Measurements from ENCODE around the gene SDHA.
"Not testable (repeated sequence)": the region's sequence is repeated elsewhere in the genome, so short reads cannot be mapped to it uniquely, and the experiment has no call there.

SDHA gene

DNA sequence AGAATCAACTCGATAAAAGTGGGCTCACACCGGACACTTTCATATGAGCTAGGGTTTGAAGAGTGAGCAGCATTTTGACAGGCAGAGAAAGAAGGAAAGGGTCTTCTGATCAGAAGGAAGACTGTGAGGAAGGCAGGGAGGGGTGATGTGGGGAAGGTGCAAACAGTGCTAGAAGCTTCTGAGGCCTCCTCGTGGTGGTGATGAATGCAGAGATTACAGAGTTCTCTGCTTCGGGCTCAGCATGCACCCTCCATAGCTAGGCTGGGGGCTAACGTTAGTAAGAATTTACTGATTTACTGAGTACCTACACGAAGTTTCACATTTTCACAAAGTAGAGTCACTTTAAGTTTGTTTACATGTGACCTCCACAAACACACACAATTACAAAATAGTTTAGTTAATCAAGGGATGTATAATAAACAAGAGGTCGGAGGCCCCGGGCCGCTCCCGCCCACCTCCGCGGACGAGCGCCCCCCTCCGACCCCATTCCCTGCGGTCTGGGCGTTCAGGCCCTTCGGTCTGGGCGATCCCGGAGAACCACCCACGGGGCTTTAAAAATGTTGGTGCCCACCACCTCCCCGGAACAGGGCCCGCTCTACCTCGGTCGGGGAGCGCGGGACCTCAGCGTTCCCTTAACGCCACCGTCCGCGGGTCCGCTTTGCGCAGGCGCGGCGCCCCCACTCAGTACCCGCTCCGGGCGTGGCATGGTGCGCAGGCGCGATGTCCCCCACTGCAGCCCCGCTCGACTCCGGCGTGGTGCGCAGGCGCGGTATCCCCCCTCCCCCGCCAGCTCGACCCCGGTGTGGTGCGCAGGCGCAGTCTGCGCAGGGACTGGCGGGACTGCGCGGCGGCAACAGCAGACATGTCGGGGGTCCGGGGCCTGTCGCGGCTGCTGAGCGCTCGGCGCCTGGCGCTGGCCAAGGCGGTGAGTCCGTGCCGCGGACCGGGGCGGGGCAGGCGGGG is at the start of gene SDHA, which contains the start of gene CCDC127:
Gene SDHA, plus strand, starts transcription at position 827 of the 963 bp plus-strand sequence. Its CDS starts 36 bp downstream, at position 863.
Gene CCDC127, minus strand, starts transcription at position 660 of the 963 bp plus-strand sequence. CDS start 1,304 bp downstream, outside the sequence.
- Mint-ChIP-seq H3K4me1 (peaks cover 55% of the 10 kb centered on the region), H3K36me3 (peaks cover 39% of the 10 kb centered on the region), H3K27ac (peak within 1 kb of the TSS; percentile 97), H3K4me3 (peak within 1 kb of the TSS; percentile 95)
- not testable (repeated sequence) for H3K9me3 Mint-ChIP-seq, H3K27me3 Mint-ChIP-seq
- CTCF ChIA-PET: interaction anchor here (3.0 kb wide), 1 partner anchor 29 kb away, joined by 13 read pairs; no protein-coding TSS in a partner anchor
- peak; percentile 97 for DNase-seq

- peak; percentile 10 for DNase-seq
- no peaks in the 10 kb centered on the region for H3K4me1 Mint-ChIP-seq
- no peak overlapping the region for H3K27ac Mint-ChIP-seq
- peaks cover 8% of the 10 kb centered on the region for H3K9me3 Mint-ChIP-seq
- no peaks in the 10 kb centered on the region for H3K36me3 Mint-ChIP-seq
- CTCF ChIA-PET: no interaction called here
- no peaks in the 10 kb centered on the region for H3K27me3 Mint-ChIP-seq
- no peak overlapping the region for H3K4me3 Mint-ChIP-seq
These were observed 48.9 kb upstream of the SDHA start for GRCh38 chr5:169071-169727.

- Mint-ChIP-seq H3K27ac (no peak overlapping the region), H3K27me3 (no peaks in the 10 kb centered on the region), H3K4me3 (no peak overlapping the region), H3K9me3 (peaks cover 3% of the 10 kb centered on the region), H3K4me1 (no peaks in the 10 kb centered on the region), H3K36me3 (no peaks in the 10 kb centered on the region)
- peak; percentile 10 for DNase-seq
- CTCF ChIA-PET: no interaction called here
These were observed 48.4 kb upstream of the SDHA start for GRCh38 chr5:169728-170094.

DNA sequence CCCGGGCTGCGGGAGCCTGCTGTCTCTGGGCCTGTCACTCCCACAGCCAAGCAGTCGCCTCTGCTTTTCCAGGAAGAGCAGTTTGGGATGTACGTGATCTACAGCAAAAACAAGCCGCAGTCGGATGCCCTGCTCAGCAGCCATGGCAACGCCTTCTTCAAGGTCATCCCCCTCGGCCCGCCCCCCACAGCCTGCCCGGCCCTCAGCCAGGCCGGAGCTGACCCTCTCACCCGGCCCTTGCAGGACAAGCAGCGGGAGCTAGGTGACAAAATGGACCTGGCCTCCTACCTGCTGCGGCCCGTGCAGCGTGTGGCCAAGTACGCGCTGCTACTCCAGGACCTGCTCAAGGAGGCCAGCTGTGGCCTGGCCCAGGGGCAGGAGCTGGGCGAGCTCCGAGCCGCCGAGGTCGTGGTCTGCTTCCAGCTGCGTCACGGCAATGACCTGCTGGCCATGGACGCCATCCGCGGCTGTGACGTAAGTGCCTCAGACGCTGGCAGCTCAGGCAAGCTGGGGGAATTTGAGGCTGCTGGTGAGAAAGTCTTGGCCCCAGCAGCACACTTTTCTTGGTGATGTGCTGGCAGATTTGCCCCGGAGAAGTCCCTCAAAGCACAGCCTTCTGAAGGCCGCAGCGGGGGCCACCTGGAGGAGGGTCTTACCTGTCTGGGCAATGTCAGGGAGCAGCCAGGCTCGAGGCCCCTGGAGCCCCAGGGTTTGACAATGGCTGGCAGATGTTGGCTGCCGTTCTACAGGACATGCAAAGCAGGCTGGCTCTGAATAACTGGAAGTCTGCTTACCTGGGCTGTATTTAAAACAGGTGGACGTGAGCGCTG is 46.9 kb upstream of the SDHA start:
- peak; percentile 12 for DNase-seq

DNA sequence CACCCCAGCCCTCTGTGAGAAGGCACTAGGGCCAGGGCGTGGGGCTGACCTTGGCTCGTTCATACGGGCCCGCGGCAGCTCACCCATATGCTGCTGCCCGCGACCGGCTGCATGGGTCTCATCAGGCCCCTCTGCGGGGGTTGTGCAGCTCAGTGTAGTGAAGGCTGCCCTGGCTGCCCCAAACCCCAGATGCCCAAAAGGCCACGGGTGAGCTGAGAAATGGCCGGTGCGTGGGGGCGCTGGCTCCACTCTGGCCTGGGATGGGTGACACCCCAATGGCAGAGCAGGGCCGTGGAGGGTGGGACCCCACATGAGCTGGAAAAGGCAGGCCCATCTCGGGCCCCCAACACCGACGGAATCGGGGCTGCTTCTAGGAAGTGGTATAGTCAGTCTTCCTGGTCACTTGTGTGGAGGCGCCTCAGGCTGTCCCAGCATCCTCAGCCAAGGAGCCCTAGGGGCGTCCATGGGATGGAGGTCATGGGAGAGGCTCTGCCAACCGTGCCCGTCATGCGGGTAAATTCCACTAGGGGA is 46.3 kb upstream of the SDHA start:
- peak; percentile 10 for DNase-seq
- Mint-ChIP-seq H3K27ac (no peak overlapping the region), H3K9me3 (no peaks in the 10 kb centered on the region), H3K36me3 (no peaks in the 10 kb centered on the region), H3K27me3 (no peaks in the 10 kb centered on the region), H3K4me3 (no peak overlapping the region), H3K4me1 (no peaks in the 10 kb centered on the region)
- CTCF ChIA-PET: no interaction called here

More for the DNA sequence above, 46.9 kb upstream of the SDHA start:
- CTCF ChIA-PET: no interaction called here
- no peaks in the 10 kb centered on the region for H3K9me3 Mint-ChIP-seq
- no peaks in the 10 kb centered on the region for H3K4me1 Mint-ChIP-seq
- no peak overlapping the region for H3K4me3 Mint-ChIP-seq
- no peak overlapping the region for H3K27ac Mint-ChIP-seq
- no peaks in the 10 kb centered on the region for H3K27me3 Mint-ChIP-seq
- no peaks in the 10 kb centered on the region for H3K36me3 Mint-ChIP-seq

- CTCF ChIA-PET: no interaction called here
- peaks cover 2% of the 10 kb centered on the region for H3K27me3 Mint-ChIP-seq
- H3K27ac Mint-ChIP-seq: no peak overlapping the region
- H3K4me1 Mint-ChIP-seq: no peaks in the 10 kb centered on the region
- no peak for DNase-seq
- H3K9me3 Mint-ChIP-seq: no peaks in the 10 kb centered on the region
- H3K4me3 Mint-ChIP-seq: no peak overlapping the region
- H3K36me3 Mint-ChIP-seq: no peaks in the 10 kb centered on the region
These were observed 45.7 kb upstream of the SDHA start for GRCh38 chr5:172421-172820.

DNA sequence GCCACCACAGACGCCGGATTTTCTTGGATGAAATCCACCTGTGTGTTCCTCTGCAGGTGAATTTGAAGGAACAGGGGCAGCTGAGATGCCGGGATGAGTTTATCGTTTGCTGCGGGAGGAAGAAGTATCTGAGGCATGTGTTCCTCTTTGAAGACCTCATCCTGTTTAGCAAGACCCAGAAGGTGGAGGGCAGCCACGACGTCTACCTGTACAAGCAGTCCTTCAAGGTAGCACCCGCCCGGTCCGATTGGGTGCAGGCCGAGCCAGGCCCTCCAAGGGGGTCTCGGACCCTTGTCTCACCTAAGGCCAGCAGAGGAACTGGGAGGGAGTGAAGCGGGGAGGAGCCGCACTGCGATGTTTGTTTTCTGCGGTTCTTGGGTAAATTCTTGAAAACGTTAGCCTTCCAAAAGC is 45.3 kb upstream of the SDHA start:
- peak; percentile 10 for DNase-seq
- H3K27me3 Mint-ChIP-seq: peaks cover 4% of the 10 kb centered on the region
- no peaks in the 10 kb centered on the region for H3K9me3 Mint-ChIP-seq
- no peaks in the 10 kb centered on the region for H3K4me1 Mint-ChIP-seq
- no peak overlapping the region for H3K4me3 Mint-ChIP-seq
- no peaks in the 10 kb centered on the region for H3K36me3 Mint-ChIP-seq
- CTCF ChIA-PET: no interaction called here
- H3K27ac Mint-ChIP-seq: no peak overlapping the region

DNA sequence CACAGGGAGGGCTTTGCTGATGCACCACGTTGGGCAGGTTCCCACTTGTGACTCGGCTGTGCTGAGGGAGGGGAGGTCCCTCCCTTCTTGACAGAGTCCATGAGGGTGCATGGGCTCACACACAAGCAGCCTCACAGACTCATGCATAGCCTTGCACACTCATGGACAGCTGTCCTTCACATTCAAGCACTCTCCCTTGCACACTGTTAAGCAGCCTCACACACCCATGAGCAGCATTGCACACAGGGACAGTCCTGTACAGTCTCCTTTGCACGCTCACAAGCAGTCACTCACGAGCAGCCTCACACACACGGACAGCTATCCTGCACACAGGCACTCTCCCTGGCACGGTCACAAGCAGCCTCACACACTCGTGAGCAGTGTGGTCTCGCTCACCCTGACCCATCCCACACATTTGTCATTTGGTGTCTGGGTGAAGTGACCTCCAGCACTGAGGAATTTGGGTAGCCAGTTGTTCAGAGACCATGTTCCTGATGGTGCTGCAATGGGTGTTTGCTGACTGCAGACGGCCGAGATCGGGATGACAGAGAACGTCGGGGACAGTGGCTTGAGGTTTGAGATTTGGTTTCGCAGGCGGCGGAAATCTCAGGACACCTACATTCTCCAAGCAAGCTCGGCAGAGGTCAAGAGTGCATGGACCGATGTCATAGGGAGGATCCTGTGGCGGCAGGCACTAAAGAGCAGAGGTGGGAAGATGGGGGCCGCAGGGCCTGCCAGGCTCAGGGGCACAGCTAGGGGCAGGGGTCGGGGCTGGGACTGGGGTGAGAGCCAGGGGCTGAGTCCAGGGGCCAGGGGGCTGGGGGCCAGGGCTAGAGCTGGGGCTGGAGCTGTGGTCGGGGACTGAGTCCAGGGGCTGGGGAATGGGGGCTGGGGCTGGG is 44.5 kb upstream of the SDHA start:
- H3K4me1 Mint-ChIP-seq: no peaks in the 10 kb centered on the region
- H3K9me3 Mint-ChIP-seq: no peaks in the 10 kb centered on the region
- no peak overlapping the region for H3K4me3 Mint-ChIP-seq
- peaks cover 4% of the 10 kb centered on the region for H3K27me3 Mint-ChIP-seq
- DNase-seq: peak; percentile 14
- no peaks in the 10 kb centered on the region for H3K36me3 Mint-ChIP-seq
- CTCF ChIA-PET: no interaction called here
- no peak overlapping the region for H3K27ac Mint-ChIP-seq

- peak; percentile 5 for DNase-seq
- no peaks in the 10 kb centered on the region for H3K4me1 Mint-ChIP-seq
- H3K4me3 Mint-ChIP-seq: no peak overlapping the region
- H3K27ac Mint-ChIP-seq: no peak overlapping the region
- CTCF ChIA-PET: no interaction called here
- H3K36me3 Mint-ChIP-seq: no peaks in the 10 kb centered on the region
- H3K9me3 Mint-ChIP-seq: no peaks in the 10 kb centered on the region
- peaks cover 4% of the 10 kb centered on the region for H3K27me3 Mint-ChIP-seq
These were observed 43.9 kb upstream of the SDHA start for GRCh38 chr5:174291-174600.

- Mint-ChIP-seq H3K4me3 (no peak overlapping the region), H3K36me3 (no peaks in the 10 kb centered on the region), H3K9me3 (no peaks in the 10 kb centered on the region), H3K27ac (no peak overlapping the region), H3K27me3 (peaks cover 4% of the 10 kb centered on the region), H3K4me1 (no peaks in the 10 kb centered on the region)
- CTCF ChIA-PET: interaction anchor here (0.7 kb wide), 1 partner anchor 260 kb away, joined by 3 read pairs; no protein-coding TSS in a partner anchor
- peak; percentile 5 for DNase-seq
These were observed 43.1 kb upstream of the SDHA start for GRCh38 chr5:174876-175465.

DNA sequence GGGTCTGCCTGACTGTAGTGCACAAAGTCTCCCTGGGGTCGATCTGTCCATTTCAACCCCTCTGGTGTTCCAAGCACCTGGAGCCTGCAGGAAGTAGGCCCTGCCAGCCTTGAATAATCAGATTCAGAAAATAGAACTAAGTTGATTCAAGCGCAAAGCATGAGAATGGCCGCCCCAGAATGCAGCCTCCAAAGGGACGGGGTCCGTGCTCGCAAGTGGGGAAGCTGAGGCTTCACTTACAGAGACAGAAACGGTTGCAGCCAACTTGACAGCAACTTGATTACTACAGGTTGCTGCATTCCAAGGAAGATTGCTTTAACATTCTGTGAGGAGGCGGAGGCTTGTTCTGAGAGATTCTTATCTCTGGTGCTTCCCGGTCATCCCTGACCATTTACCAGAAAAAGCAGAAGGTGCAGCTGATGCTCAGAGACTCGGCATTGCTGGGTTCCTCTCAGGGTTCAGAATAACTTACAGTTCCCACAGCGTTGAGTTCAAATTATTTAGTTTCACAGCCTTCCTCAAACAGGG is 41.8 kb upstream of the SDHA start:
- Mint-ChIP-seq H3K27me3 (peaks cover 8% of the 10 kb centered on the region), H3K4me3 (no peak overlapping the region), H3K36me3 (no peaks in the 10 kb centered on the region), H3K4me1 (no peaks in the 10 kb centered on the region), H3K27ac (no peak overlapping the region), H3K9me3 (no peaks in the 10 kb centered on the region)
- no peak for DNase-seq
- CTCF ChIA-PET: no interaction called here

- Mint-ChIP-seq H3K27ac (no peak overlapping the region), H3K4me3 (no peak overlapping the region)
- CTCF ChIA-PET: interaction anchor here (1.1 kb wide), 1 partner anchor 10 kb away, joined by 4 read pairs; no protein-coding TSS in a partner anchor
These were observed 40.0 kb upstream of the SDHA start for GRCh38 chr5:178110-178509.

GRCh38 chr5:179401-179800 is 38.7 kb upstream of the SDHA start:
- H3K27me3 Mint-ChIP-seq: peaks cover 8% of the 10 kb centered on the region
- no peak overlapping the region for H3K4me3 Mint-ChIP-seq
- H3K27ac Mint-ChIP-seq: no peak overlapping the region
- no peaks in the 10 kb centered on the region for H3K36me3 Mint-ChIP-seq
- no peaks in the 10 kb centered on the region for H3K4me1 Mint-ChIP-seq
- H3K9me3 Mint-ChIP-seq: no peaks in the 10 kb centered on the region
- DNase-seq: no peak
- CTCF ChIA-PET: no interaction called here

More at GRCh38 chr5:178110-178509, 40.0 kb upstream of the SDHA start:
- H3K4me1 Mint-ChIP-seq: no peaks in the 10 kb centered on the region
- H3K36me3 Mint-ChIP-seq: no peaks in the 10 kb centered on the region
- no peak for DNase-seq
- H3K27me3 Mint-ChIP-seq: peaks cover 8% of the 10 kb centered on the region
- H3K9me3 Mint-ChIP-seq: no peaks in the 10 kb centered on the region

All from activated naive CD4-positive, alpha-beta T cell treated with anti-CD3 and anti-CD28 coated beads, Interleukin-2, amount 10 ng/mL, durations not matched to agents 7 days and 5 days (primary cell).